Measurements from ENCODE around the gene IFTAP. TPM values are rescaled to one million over a fixed set of nuclear protein-coding genes. Genes with fewer than 3 reads are reported as not detected.

Gene IFTAP
- total RNA-seq, 1 experiment from 2014 or later: 19.9 TPM

DNA sequence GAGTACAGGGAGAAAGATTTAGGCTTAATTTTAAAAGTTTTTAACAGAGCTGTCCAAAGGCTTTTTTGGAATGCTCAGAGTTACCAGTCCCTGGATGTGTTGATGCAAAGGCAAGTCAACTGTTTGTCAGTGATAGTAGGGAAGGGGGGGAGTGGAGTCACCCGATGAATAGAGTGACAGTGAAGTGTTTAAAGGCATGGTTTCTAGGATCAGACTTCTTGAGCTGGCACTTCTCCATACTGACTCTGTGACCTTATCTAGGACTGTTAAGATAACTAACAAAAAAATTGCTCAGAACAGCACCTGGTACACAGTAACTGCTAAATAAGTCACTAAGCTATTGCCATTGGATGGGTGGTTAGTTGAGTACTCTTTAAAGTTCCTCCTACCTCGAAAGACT lies 15.1 kb downstream of the IFTAP start:
- H2BK5ac ChIP-seq (ENCODE audit: insufficient read length, low read length): no peak overlapping the region
- no peak overlapping the region for H2AFZ ChIP-seq (ENCODE audit: low read length)
- no peak for DNase-seq
- no peak overlapping the region for H2BK120ac ChIP-seq (ENCODE audit: low read depth, low read length, poor library complexity, severe bottlenecking)
- H3K23me2 ChIP-seq (ENCODE audit: insufficient read length, low read depth, low read length, poor library complexity, severe bottlenecking): no peaks in the 10 kb centered on the region
- H3K4me1 ChIP-seq (ENCODE audit: insufficient read depth, low read length): no peaks in the 10 kb centered on the region
- H3K14ac ChIP-seq (ENCODE audit: insufficient read depth, low read length): no peak overlapping the region
- H4K8ac ChIP-seq (replicated peaks; ENCODE audit: insufficient read length, low read depth, low read length): no peak overlapping the region
- no peak overlapping the region for H2BK12ac ChIP-seq (ENCODE audit: insufficient read length, low read depth, low read length)
- no peaks in the 10 kb centered on the region; the same call in 1 of the 2 replicates for H3K27me3 Mint-ChIP-seq (ENCODE audit: low read depth)
- no peak overlapping the region for H3T11ph ChIP-seq (ENCODE audit: low read length)
- no peak overlapping the region for H3K4me2 ChIP-seq (ENCODE audit: insufficient read depth, insufficient read length, low read length)
- no peaks in the 10 kb centered on the region for H3K79me2 ChIP-seq (ENCODE audit: insufficient read depth, low read length)
- H3K79me1 ChIP-seq (ENCODE audit: insufficient read depth, low read depth, low read length, poor library complexity, severe bottlenecking): no peaks in the 10 kb centered on the region
- no peak overlapping the region for H3K4me3 Mint-ChIP-seq
- no peaks in the 10 kb centered on the region; a peak in 1 of 5 replicates for H3K9me3 Mint-ChIP-seq
- no peak overlapping the region for H4K91ac ChIP-seq (ENCODE audit: insufficient read length, low read depth, low read length)
- H2AK5ac ChIP-seq (ENCODE audit: insufficient read length, low read length): no peak overlapping the region
- no CpG with 5 or more reads among the region's 2 CpGs for WGBS (ENCODE audit: extremely low coverage, insufficient read length, low lambda C conversion rate)
- no peak overlapping the region for H2BK20ac ChIP-seq (ENCODE audit: low read depth, low read length, poor library complexity, severe bottlenecking)
- H3K18ac ChIP-seq (ENCODE audit: insufficient read length, low read depth, low read length): no peak overlapping the region
- no peak overlapping the region for H3K27ac Mint-ChIP-seq
- H3K4me1 Mint-ChIP-seq: no peaks in the 10 kb centered on the region
- no peak overlapping the region for H3K9ac ChIP-seq (ENCODE audit: extremely low read depth, insufficient read length, low read length)
- no peak overlapping the region for H3K27ac ChIP-seq (ENCODE audit: insufficient read length, low read depth, low read length)
- no peak overlapping the region for H3K56ac ChIP-seq (ENCODE audit: insufficient read length, low read depth, low read length)
- no peaks in the 10 kb centered on the region for H3K27me3 ChIP-seq (ENCODE audit: insufficient read depth, low read length)
- no peaks in the 10 kb centered on the region for H4K20me1 ChIP-seq (ENCODE audit: control insufficient read depth, insufficient read depth, insufficient read length)
- no peaks in the 10 kb centered on the region for H3K9me3 ChIP-seq (ENCODE audit: control insufficient read depth, low read depth, low read length)
- peaks cover 0 to 1% (median 0%) of the 10 kb centered on the region in 3 experiments; a peak in 1 of 7 replicates for H3K36me3 Mint-ChIP-seq (ENCODE audit: insufficient read depth in 1 of 3, low read depth in 3 of 3)
- no peak for TF ChIP-seq CTCF (conservative IDR thresholded peaks at IDR 0.05)
- no peak overlapping the region for H2BK15ac ChIP-seq (ENCODE audit: low read depth, low read length)
- H4K5ac ChIP-seq (ENCODE audit: insufficient read length, low read depth, low read length): no peak overlapping the region
- H3K4ac ChIP-seq (ENCODE audit: low read depth, low read length): no peak overlapping the region
- no peak overlapping the region for H3K23ac ChIP-seq (ENCODE audit: insufficient read length, low read depth, low read length)

All from H9 (cell line).